Activated CD4-positive, alpha-beta T cell treated with anti-CD3 and anti-CD28 coated beads for 48 hours (primary cell): ENCODE measurements around the gene GABRA1.

Experiments used
- DNase-seq: peaks from one replicate; pipeline ENCODE4 v3.0.0-alpha.2; 2020

GABRA1 gene

GRCh38 chr5:161847941-161848391 is at the start of gene GABRA1:
TSS of gene GABRA1 (plus strand) at chr5:161848120. CDS start at chr5:161850811, 2,691 bp downstream.
- DNase-seq = no peak

DNA sequence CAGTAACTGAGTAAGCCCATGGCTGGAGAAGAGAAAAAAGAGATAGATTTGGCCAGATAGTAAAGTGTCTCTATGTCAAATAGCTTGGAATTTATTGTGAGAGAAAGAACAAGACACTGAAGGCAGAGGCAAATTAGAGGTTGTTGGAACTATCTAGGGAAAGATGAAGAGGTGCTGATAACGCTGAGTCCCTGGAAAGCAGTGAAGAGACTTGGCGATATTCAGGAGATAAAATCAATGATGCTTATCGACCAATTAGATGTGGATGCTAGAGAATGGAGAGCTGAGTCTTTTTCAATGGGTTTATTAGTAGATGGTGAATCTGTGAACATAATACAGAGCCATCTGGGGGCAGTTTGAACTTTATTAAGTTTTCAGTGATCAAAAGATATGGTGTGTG is 48.6 kb upstream of the GABRA1 start:
- no peak for DNase-seq

- DNase-seq = no peak
Measured at GRCh38 chr5:161804263-161804662, 43.7 kb upstream of the GABRA1 start.

DNA sequence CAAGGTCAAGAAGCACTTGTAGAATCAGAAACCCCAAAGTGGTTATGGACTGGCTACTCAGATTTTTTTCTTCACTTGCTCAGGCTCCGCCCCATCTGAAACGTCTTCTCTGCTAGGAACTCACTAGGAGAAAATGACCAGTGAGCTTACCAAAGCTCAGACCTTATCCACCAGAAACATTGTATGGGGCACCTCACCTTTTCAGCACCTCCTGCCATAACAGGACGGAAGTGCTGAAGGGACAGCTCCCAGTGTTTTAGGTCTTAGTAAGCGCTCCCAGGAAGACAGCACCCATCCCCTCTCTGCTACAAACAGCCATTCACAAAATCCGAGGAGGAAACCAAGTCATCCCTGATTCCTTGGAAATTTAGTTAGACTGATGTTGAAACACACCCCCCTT is 1.2 kb upstream of the GABRA1 start:
- DNase-seq = no peak

DNA sequence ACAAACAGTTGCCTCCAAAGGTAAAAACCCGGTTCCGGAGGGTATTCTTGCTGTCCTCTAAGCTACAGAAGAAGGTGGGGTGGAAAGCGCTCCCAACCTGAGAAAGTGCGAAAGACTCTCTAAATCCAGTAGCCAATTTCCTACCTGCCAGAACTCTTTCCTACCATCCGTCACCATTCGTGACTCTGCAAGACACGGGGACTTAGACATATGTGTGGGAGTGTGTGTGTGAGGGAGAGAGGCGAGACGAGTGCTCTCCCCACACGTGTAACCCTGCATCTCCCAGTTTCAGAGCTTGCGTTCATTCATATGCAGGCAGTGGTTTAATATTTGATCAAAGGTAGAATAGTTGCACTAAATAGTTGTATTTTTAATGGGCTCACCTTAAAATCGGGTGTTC is 473 bp upstream of the GABRA1 start:
- no peak for DNase-seq

DNA sequence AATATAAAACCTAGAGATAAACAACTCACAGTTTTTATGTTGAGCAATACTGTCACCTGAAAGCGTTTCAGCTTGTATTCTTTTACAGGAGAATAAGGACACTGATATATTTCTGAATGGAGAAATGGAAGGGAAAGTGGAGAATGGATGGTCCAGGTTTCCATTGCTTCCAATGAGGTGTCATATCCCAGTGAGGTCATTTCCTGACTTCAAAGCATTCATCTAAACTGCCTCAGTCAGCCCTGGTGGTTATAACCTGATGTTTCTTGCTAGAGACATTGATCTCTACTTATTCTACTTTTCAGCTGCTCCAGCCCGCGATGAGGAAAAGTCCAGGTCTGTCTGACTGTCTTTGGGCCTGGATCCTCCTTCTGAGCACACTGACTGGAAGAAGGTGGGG is 2.6 kb downstream of the GABRA1 start:
- no peak for DNase-seq

DNA sequence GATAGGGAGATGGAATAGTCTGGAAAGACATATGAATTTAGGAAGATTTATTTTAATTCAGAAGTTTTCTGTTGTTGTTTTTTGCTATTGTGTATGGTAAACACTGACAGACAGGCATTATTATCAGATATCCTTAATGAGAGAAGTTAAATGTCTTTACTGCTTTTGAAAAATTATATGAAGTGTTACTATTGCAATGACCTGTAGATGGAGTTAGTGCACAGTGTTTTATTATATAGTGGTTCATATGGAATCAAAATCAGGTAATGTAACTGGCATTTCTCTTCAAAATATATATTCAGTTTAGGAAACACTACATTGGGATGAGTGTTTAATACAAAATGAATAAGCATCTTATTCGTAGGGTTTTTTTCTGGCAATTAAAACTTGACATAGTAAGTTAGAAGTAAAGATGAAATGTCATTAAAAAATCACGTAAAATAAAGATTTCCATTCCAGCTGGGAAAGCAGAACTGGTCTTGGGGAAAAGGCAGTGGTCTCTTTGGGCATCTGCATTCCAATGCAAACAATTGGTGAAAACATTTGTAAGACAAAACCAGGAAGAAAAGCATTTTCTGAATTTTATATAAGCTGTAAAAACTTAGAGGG is 3.9 kb downstream of the GABRA1 start:
- no peak for DNase-seq

DNA sequence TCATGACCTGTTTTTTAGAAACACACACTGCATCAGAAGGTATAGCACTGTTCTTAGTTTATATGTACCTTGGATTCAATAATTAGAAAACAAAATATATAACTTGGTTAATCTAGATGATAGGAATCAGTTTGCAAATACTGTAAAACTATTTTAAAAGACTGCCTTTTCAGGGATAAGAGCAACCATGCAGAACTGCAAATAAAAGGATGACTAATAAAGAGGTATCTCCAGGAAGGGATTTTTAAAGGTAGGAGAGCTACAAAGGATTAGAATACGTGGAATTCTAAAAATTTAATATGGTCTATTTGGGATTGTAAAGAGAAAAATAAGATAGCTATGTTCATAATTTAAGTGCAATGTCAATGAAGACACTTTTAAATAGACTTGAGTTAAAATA is 9.4 kb downstream of the GABRA1 start:
- no peak for DNase-seq

DNA sequence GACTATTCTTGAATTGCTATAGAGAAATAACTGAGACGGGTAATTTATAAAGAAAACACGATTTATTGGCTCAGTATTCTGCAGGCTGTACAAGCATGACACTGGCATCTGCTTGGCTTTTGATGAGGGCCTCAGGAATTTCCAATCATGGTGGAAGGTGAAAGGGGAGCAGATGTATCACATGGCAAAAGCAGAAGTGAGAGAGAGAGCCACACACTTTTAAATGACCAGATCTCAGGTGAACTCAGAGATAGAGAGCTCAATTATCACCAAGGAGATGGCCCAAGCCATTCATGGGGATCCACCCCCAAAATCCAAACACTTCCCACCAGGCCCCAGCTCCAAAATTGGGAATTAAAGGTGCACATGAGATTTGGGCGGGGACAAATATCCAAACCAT is 15.3 kb downstream of the GABRA1 start:
- DNase-seq = no peak

GRCh38 chr5:161863811-161864210 is 15.9 kb downstream of the GABRA1 start:
- no peak for DNase-seq

- DNase-seq = no peak
Measured at GRCh38 chr5:161865510-161865909, 17.6 kb downstream of the GABRA1 start.

DNA sequence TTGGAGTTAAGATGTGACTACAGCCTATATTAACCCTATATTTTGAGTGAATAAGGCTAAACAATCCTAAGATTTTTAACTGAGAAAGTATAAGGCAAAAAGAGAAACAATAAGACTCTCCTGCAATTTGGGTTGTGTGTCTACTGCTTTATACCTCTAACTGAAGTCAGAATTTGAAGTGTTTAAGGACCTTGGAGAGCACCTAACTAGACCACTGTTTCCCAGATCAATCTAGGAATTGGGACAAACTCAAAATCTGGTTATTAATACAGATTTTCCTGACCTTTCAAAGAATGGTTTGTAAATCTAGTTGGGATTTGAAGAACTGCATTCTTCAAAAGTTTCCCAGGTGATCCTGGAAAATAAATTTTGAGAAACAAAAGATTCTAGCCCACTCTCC is 42.1 kb downstream of the GABRA1 start:
- no peak for DNase-seq

DNA sequence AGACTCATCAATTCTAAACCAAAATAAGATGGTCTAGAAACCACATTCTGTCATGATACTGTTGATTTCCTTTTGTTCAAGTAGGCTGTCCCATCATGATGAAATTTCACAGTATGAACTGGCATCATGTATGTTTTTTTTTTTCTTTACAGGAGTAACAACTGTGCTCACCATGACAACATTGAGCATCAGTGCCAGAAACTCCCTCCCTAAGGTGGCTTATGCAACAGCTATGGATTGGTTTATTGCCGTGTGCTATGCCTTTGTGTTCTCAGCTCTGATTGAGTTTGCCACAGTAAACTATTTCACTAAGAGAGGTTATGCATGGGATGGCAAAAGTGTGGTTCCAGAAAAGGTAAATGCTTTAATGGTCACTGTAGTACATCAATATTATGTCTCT is 47.6 kb downstream of the GABRA1 start:
- DNase-seq = no peak

DNA sequence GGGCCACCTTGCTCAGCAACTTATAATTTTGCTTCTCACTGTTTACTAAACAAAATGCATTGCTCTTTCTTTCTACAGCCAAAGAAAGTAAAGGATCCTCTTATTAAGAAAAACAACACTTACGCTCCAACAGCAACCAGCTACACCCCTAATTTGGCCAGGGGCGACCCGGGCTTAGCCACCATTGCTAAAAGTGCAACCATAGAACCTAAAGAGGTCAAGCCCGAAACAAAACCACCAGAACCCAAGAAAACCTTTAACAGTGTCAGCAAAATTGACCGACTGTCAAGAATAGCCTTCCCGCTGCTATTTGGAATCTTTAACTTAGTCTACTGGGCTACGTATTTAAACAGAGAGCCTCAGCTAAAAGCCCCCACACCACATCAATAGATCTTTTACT is 49.1 kb downstream of the GABRA1 start:
- DNase-seq = no peak

DNA sequence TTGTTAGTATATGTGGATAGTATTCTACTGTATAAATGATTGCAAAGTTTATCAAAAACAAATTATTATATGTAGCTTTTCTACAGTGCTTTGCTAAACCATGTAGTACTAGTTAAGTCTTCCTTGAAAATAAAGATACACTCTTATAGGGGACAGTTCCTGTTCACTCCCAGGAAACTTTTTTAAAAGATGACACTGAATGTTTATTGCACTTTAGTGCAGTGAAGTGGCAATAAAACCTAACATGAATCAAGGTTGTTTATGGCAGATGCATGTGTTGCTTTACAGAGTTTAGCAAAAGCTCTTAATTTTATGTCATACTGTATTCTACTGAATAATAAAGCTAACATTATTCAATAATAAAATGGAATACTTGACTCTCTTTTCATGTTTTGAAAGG is 51.7 kb downstream of the GABRA1 start:
- DNase-seq = no peak

DNA sequence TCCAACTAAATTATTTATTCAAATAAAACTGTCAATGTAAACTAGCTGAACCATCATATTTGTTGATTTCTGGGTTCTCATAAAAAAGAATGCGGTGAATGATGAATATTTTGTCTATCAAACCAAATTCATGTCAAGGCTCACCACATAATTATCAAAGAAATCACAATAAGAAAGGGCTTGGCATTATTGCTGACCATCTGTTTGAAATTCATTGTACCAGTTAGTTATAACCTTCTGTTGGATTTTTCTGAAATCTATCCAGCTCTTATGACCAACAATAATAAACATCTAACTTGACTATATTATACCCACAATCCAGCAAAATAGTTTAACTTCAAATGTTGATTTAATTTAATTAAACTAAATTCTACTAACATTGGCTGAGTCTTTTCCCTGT is 53.1 kb downstream of the GABRA1 start:
- DNase-seq = no peak

DNA sequence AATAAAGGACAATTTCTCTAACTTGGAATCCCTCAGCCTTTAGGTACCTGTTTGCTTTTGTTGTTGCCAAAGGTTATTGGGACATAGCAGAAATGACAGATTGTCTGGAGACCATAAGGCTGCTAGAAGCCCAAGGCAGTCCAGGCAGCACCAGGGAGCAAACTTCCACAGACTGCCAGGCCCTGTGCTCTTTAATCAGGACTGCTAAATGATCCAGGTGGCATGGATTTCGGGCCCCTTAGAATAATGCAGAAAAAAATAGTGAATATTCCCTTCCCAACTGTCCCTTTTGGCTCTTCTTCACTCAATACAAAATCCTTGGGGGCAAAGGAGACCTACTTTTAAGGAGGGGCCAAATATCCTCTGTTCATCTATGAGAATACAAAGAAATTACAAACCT is 73.9 kb downstream of the GABRA1 start:
- no peak for DNase-seq

DNA sequence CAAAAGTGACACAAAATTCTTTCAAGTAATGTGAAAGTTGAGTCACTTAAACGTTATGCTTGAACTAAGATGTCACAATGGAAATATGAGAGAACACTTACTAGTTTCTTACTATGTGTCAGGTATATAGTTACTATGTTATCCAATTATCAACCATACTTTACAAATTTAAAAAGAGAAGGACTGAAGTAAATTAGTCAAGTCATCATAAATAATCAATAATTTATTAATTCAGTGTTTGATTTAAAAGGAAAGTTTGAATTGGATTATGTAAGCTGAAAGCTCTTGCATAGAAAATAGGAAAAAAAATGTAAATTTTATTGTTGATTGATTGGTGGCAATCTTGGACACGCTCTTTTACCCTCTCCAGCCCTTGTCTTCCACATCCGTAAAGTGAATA is 76.3 kb downstream of the GABRA1 start:
- no peak for DNase-seq

DNA sequence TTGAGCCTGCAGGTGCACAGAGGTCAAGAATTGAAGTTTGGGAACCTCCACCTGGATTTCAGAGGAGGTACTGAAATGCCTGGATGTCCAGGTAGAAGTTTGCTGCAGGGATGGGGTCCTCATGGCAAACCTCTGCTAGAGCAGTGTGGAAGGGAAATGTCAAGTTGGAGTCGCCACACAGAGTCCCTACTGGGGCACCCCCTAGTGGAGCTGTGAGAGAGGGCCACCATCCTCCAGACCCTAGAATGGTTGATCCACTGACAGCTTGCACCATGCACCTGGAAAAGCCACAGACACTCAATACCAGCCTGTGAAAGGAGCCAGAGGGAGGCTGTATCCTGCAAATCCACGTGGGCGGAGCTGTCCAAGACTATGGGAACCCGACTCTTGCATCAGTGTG is 78.0 kb downstream of the GABRA1 start:
- peak; percentile 2 for DNase-seq

GRCh38 chr5:161934486-161934885 is 86.6 kb downstream of the GABRA1 start:
- no peak for DNase-seq

- no peak for DNase-seq
Measured at GRCh38 chr5:161944974-161945373, 97.1 kb downstream of the GABRA1 start.

DNA sequence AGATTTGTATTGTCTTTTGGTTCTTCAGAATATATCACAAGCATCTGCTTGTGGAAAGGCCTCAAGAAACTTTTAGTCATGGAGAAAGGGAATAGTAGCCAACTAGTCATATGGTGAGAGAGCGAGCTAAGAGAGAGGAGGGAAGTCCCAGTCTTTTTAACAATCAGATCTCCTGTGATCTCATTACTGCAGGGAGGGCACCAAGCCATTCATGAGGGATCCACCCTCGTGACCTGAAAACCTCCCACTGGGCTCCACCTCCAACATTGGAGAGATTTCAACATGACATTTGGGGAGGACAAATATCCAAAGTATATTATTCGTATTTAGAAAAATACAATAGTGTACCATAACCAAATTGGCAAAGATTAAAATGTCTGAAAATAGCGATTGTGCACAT is 99.0 kb downstream of the GABRA1 start:
- no peak for DNase-seq
